K562 (cell line): Measurements from ENCODE around the gene RAB4B. TPM values are rescaled to one million over a fixed set of nuclear protein-coding genes. Genes with fewer than 3 reads are reported as not detected.

Experiments used
- ARID1B ChIP-seq: fragments of 450-650 bp; IDR thresholded peaks from 2 replicates; pipeline ENCODE4 v1.6.1; 2016; ENCODE audit warnings: antibody characterized with exemption, mild to moderate bottlenecking, inconsistent platforms
- CBFB ChIP-seq: sonication (generic); formaldehyde crosslinking; IDR thresholded peaks from 2 replicates; pipeline ENCODE4 v1.4.0; 2020; ENCODE audit warnings: mild to moderate bottlenecking, missing genetic modification reagents
- CBX8 ChIP-seq: fragments of 200-600 bp; sonication (generic); IDR thresholded peaks from 2 replicates; pipeline ENCODE4 v1.6.1; 2012; ENCODE audit warnings: borderline replicate concordance, mixed run types, low read depth, mild to moderate bottlenecking, moderate library complexity, mixed read lengths, low read length, control low read depth, inconsistent platforms; ENCODE audit not compliant: poor library complexity, severe bottlenecking; ENCODE audit errors: extremely low read depth
- HCFC1 ChIP-seq: IDR thresholded peaks from 2 replicates; pipeline ENCODE4 v1.6.1; 2012; ENCODE audit warnings: low read depth, low read length, improper control_type of control experiment
- KDM4B ChIP-seq, 2 experiments: fragments of 450-650 bp in 1 of 2; sonication (generic) in 1 of 2; IDR thresholded peaks; 2 replicates each; pipeline ENCODE4 v1.6.1; 2016 to 2017; ENCODE audit warnings: borderline replicate concordance in 2 of 2, antibody characterized with exemption in 1 of 2, low read depth in 1 of 2, mild to moderate bottlenecking in 1 of 2
- NCOA6 ChIP-seq: fragments of 450-650 bp; IDR thresholded peaks from 2 replicates; pipeline ENCODE4 v1.6.1; 2017; ENCODE audit warnings: mild to moderate bottlenecking
- NFE2 ChIP-seq: IDR thresholded peaks from 2 replicates; pipeline ENCODE4 v1.6.1; 2014; ENCODE audit warnings: antibody characterized with exemption, low read depth
- RNF2 ChIP-seq: sonication (generic); IDR thresholded peaks from 2 replicates; pipeline ENCODE4 v1.6.1; 2016
- SPI1 ChIP-seq: IDR thresholded peaks from 2 replicates; pipeline ENCODE4 v1.6.1; 2011; ENCODE audit warnings: low read depth, low read length, control low read depth, borderline replicate concordance
- SREBF2 ChIP-seq: sonication (generic); formaldehyde crosslinking; IDR thresholded peaks from 2 replicates; pipeline ENCODE4 v1.4.0; 2020; ENCODE audit warnings: mild to moderate bottlenecking, missing genetic modification reagents
- TEAD1 ChIP-seq, 2 experiments: fragments of 450-650 bp in 1 of 2; sonication (generic) in 1 of 2; formaldehyde crosslinking; IDR thresholded peaks; 2 replicates each; pipeline versions ENCODE4 v1.4.0 to v1.8.0; 2020 to 2022; ENCODE audit warnings: mild to moderate bottlenecking in 2 of 2, missing genetic modification reagents in 1 of 2
- TEAD4 ChIP-seq, 2 experiments: sonication (generic) in 1 of 2; formaldehyde crosslinking in 1 of 2; IDR thresholded peaks; 2 replicates each; pipeline versions ENCODE4 v1.6.1 to v1.8.0; 2012 to 2022; ENCODE audit warnings: borderline replicate concordance in 1 of 2, inconsistent platforms in 1 of 2, low read length in 1 of 2, mild to moderate bottlenecking in 1 of 2, missing genetic modification reagents in 1 of 2
- TGIF2 ChIP-seq: sonication (generic); formaldehyde crosslinking; IDR thresholded peaks from 2 replicates; pipeline ENCODE4 v1.8.1; 2022; ENCODE audit warnings: mild to moderate bottlenecking, missing genetic modification reagents, moderate library complexity
- U2AF1 ChIP-seq: fragments of 200-400 bp; formaldehyde crosslinking; optimal IDR thresholded peaks from 2 replicates; pipeline ENCODE3; 2017; ENCODE audit warnings: mild to moderate bottlenecking, low read depth, low read length, moderate library complexity
- ZNF121 ChIP-seq: sonication (generic); formaldehyde crosslinking; conservative IDR thresholded peaks from 2 replicates; pipeline ENCODE4 v1.8.0; 2022; ENCODE audit warnings: missing genetic modification reagents
- ZNF639 ChIP-seq, 2 experiments: fragments of 200-800 bp in 1 of 2; sonication (Bioruptor generic) in 1 of 2; sonication (generic) in 1 of 2; formaldehyde crosslinking in 1 of 2; IDR thresholded peaks in 1 of 2; conservative IDR thresholded peaks in 1 of 2; 2 replicates each; pipeline versions ENCODE4 v1.5.0 to v1.6.1; 2016 to 2020; ENCODE audit warnings: missing compliant biosample characterization in 1 of 2, missing genetic modification characterization in 1 of 2, missing genetic modification reagents in 1 of 2
- ZNF75A ChIP-seq: fragments of 450-650 bp; formaldehyde crosslinking; IDR thresholded peaks from 2 replicates; pipeline ENCODE4 v1.4.0; 2020; ENCODE audit warnings: mild to moderate bottlenecking
- polyA plus RNA-seq, 8 experiments: library from polyadenylated mRNA; depleted of rRNA in 4 of 8; stranded (reverse) in 5 of 8; unstranded in 3 of 8; fragments of >200 nt; fragmentation: Nextera tagmentation in 2 of 8; fragmentation: Illumina TruSeq in 1 of 8; extraction: Ambion mirVana in 2 of 8; extraction: Trizol in 1 of 8; gene quantifications; 2 replicates each; pipeline versions ENCODE4 v1.2.1 to v1.2.3, GENCODE V29; 2011 to 2014; ENCODE audit warnings: inconsistent platforms in 1 of 8, missing spikeins in 1 of 8
- total RNA-seq, 7 experiments: library from RNA; depleted of rRNA in 6 of 7; stranded (reverse); fragments of >200 nt in 6 of 7; fragmentation: Illumina TruSeq in 2 of 7; extraction: Trizol in 2 of 7; gene quantifications; 2 replicates each; pipeline versions ENCODE4 v1.2.1 to v1.2.3, GENCODE V29; 2011 to 2021; ENCODE audit warnings: low replicate concordance in 1 of 7
- TF ChIP-seq, protein P1 (sequence below): sonication (generic); formaldehyde crosslinking; IDR thresholded peaks from 2 replicates; pipeline ENCODE4 v1.8.1; 2023; ENCODE audit warnings: mild to moderate bottlenecking, missing genetic modification reagents
- TF ChIP-seq, protein P2 (sequence below): fragments of 150-350 bp; IDR thresholded peaks from 2 replicates; pipeline ENCODE4 v1.6.1; 2014; ENCODE audit warnings: low read depth, mild to moderate bottlenecking, low read length, borderline replicate concordance
- TF ChIP-seq, protein P3 (sequence below): fragments of 450-650 bp; formaldehyde crosslinking; IDR thresholded peaks from 2 replicates; pipeline ENCODE4 v1.4.0; 2020; ENCODE audit warnings: mild to moderate bottlenecking

Gene RAB4B
- total and polyA plus RNA-seq, 9 of the 15 experiments (the other 6 are each of a cell fraction or from before 2014, with no cell fraction given) = 0.28 to 20.4 (median 9.0) TPM

- TF ChIP-seq U2AF1 (no peak), TGIF2 (CRISPR knock-in tag) (no peak), HCFC1 (peak; percentile 70; the same call in 1 of the 2 replicates), CBX8 (no peak), ZNF121 (no peak), ZNF639 (CRISPR knock-in tag; conservative IDR thresholded peaks at IDR 0.05 in 1 of 2, IDR thresholded peaks at IDR 0.05 in 1 of 2) (peak in 1 of 2 experiments; percentile 88; a peak in 2 of 4 replicates), RNF2 (no peak; the same call in 1 of the 2 replicates), TEAD4 (IDR thresholded peaks at IDR 0.05; ENCODE audit: low read length) (peak; percentile 46), TEAD4 (CRISPR knock-in tag; IDR thresholded peaks at IDR 0.05; ENCODE audit: borderline replicate concordance) (no peak), KDM4B (IDR thresholded peaks at IDR 0.05; ENCODE audit: borderline replicate concordance in 2 of 2, low read depth in 1 of 2) (no peak), CBFB (CRISPR knock-in tag) (no peak), NCOA6 (no peak), NFE2 (no peak), TEAD1 (CRISPR knock-in tag; IDR thresholded peaks at IDR 0.05) (peak; percentile 57 to 83; a peak in 3 of 4 replicates), SREBF2 (CRISPR knock-in tag) (no peak), ZNF75A (CRISPR knock-in tag) (no peak), SPI1 (no peak), ARID1B (peak; percentile 62)
- TF ChIP-seq, protein P1, sequence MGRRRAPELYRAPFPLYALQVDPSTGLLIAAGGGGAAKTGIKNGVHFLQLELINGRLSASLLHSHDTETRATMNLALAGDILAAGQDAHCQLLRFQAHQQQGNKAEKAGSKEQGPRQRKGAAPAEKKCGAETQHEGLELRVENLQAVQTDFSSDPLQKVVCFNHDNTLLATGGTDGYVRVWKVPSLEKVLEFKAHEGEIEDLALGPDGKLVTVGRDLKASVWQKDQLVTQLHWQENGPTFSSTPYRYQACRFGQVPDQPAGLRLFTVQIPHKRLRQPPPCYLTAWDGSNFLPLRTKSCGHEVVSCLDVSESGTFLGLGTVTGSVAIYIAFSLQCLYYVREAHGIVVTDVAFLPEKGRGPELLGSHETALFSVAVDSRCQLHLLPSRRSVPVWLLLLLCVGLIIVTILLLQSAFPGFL (CRISPR knock-in tag) = no peak
- TF ChIP-seq, protein P2, sequence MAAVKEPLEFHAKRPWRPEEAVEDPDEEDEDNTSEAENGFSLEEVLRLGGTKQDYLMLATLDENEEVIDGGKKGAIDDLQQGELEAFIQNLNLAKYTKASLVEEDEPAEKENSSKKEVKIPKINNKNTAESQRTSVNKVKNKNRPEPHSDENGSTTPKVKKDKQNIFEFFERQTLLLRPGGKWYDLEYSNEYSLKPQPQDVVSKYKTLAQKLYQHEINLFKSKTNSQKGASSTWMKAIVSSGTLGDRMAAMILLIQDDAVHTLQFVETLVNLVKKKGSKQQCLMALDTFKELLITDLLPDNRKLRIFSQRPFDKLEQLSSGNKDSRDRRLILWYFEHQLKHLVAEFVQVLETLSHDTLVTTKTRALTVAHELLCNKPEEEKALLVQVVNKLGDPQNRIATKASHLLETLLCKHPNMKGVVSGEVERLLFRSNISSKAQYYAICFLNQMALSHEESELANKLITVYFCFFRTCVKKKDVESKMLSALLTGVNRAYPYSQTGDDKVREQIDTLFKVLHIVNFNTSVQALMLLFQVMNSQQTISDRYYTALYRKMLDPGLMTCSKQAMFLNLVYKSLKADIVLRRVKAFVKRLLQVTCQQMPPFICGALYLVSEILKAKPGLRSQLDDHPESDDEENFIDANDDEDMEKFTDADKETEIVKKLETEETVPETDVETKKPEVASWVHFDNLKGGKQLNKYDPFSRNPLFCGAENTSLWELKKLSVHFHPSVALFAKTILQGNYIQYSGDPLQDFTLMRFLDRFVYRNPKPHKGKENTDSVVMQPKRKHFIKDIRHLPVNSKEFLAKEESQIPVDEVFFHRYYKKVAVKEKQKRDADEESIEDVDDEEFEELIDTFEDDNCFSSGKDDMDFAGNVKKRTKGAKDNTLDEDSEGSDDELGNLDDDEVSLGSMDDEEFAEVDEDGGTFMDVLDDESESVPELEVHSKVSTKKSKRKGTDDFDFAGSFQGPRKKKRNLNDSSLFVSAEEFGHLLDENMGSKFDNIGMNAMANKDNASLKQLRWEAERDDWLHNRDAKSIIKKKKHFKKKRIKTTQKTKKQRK = peak; percentile 81
- TF ChIP-seq, protein P3, sequence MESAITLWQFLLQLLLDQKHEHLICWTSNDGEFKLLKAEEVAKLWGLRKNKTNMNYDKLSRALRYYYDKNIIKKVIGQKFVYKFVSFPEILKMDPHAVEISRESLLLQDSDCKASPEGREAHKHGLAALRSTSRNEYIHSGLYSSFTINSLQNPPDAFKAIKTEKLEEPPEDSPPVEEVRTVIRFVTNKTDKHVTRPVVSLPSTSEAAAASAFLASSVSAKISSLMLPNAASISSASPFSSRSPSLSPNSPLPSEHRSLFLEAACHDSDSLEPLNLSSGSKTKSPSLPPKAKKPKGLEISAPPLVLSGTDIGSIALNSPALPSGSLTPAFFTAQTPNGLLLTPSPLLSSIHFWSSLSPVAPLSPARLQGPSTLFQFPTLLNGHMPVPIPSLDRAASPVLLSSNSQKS (CRISPR knock-in tag) = no peak
These were observed 27.8 kb upstream of the RAB4B start, which contains the start of gene ACTMAP (continued) for GRCh38 chr19:40750058-40750873.
